ENCODE results near the gene TRAF5.

TRAF5 gene, protein sequence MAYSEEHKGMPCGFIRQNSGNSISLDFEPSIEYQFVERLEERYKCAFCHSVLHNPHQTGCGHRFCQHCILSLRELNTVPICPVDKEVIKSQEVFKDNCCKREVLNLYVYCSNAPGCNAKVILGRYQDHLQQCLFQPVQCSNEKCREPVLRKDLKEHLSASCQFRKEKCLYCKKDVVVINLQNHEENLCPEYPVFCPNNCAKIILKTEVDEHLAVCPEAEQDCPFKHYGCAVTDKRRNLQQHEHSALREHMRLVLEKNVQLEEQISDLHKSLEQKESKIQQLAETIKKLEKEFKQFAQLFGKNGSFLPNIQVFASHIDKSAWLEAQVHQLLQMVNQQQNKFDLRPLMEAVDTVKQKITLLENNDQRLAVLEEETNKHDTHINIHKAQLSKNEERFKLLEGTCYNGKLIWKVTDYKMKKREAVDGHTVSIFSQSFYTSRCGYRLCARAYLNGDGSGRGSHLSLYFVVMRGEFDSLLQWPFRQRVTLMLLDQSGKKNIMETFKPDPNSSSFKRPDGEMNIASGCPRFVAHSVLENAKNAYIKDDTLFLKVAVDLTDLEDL

DNA sequence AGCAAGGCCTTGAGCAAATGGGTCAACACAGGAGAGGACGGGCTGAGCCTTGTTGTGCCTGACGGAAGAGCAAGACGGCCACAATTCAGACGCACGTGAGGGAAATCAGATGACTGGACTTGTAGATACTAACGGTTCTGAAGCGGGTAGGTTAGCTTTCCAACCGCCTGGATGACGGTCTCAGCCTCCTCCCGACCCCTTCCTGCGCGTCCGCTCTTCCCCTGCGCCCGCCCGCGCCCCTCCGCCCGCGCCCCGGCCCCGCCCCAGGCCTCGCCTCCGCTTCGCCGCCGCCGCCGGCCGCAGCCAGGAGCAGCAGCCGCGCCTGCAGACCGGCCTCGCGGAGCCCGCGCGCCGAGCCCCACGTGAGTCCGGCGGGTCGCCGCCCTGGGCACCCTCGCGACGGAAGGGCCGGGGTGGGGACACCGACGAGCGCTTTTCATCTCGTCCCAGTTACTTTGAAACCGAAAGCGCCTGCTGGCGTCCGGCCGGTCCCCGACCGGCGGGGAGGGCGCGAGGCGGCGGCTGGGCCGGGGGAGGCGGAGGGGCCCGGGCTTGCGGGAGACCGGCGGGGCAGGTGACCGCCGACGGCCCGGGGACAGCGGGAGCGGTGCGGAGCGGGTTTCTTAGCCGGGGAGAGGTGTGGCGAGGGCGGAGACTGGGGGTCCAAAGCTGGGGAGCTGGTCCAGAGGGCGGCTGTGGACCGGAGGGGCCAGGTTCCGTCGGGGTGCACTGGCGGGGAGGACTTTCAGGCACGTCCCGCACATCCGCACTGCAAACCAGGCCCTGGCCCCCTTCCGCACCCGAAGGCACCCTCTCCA is at the start of gene TRAF5:
Gene TRAF5, plus strand, starts transcription at position 306 of the 818 bp plus-strand sequence. CDS start 26,407 bp downstream, outside the sequence.
- TF ChIP-seq, protein P1, sequence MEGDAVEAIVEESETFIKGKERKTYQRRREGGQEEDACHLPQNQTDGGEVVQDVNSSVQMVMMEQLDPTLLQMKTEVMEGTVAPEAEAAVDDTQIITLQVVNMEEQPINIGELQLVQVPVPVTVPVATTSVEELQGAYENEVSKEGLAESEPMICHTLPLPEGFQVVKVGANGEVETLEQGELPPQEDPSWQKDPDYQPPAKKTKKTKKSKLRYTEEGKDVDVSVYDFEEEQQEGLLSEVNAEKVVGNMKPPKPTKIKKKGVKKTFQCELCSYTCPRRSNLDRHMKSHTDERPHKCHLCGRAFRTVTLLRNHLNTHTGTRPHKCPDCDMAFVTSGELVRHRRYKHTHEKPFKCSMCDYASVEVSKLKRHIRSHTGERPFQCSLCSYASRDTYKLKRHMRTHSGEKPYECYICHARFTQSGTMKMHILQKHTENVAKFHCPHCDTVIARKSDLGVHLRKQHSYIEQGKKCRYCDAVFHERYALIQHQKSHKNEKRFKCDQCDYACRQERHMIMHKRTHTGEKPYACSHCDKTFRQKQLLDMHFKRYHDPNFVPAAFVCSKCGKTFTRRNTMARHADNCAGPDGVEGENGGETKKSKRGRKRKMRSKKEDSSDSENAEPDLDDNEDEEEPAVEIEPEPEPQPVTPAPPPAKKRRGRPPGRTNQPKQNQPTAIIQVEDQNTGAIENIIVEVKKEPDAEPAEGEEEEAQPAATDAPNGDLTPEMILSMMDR (IDR thresholded peaks at IDR 0.05; ENCODE audit: low read depth, low read length): no peak
- DNase-seq (ENCODE audit: extremely low read depth, low read depth): no peak

DNA sequence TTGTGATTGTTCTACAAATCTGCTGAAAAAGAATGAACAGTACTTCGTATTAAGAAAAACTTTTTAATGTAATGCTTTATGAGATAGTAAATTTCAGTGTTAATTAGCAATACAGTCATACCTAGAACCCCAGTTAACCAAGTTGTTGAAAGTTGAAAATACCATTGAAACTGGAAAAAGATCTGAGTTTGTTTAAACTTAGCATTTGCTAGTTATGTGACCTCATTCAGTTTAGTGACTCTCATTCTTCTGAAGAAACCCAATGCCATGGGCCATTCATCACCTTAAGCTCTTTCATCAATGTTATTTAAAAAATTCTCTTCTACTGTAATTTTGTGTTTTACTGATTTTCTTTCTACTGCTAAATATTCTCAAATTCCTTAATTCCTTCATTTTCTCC is 47.3 kb upstream of the TRAF5 start:
- no peak for DNase-seq (ENCODE audit: extremely low read depth, low read depth)
- TF ChIP-seq, protein P1 (IDR thresholded peaks at IDR 0.05; ENCODE audit: low read depth, low read length): no peak

DNA sequence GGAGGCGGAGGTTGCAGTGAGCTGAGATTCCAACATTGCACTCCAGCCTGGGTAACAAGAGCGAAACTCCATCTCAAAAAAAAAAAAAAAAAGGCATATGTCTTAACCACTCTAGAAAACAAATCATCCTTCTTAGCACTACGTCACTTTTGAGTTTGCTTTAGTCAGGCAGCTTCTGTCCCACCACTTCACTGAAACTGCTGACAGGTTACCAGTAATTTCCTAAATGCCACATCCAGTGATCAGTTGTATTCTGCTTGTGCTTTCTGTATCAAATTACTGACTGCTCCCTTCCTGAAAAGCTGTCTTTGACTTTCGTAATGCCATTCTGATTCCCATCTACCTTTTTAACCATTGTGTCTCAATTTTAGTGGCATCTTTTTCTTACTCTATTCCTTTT is 45.7 kb upstream of the TRAF5 start:
- TF ChIP-seq, protein P1 (IDR thresholded peaks at IDR 0.05; ENCODE audit: low read depth, low read length): no peak

DNA sequence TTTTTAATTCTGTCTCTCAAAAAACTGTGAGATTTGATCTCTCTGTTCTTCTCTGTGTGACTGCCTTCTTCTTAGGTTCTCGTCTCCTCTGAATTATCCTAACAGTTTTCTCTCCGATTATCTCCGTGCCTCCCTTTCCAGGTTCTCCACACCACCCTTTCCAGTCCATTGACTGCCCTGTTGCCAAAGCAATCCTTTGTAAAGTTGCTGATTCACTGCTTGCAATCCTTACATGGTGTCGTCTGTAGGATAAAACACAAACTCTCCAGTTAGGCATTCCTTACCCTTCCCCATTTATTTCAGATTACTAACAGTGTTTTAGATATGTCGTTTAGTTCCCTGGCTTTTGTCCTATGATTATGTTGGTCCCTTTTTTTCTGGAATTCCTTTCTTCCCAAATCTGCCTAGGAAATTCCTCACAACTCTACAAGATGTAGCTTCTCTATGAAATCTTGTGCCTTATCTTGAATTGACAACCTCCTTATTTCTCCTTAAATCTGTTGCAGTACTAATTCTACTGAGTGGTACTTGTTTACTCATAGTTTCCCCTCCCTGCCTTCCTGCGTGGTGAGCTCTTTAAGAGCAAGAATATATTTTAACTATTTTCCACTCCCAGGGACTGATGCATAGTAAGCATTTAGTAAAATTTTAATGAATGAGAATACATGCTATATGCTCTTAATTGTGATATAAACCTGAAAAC is 45.2 kb upstream of the TRAF5 start:
- DNase-seq (ENCODE audit: extremely low read depth, low read depth): no peak
- TF ChIP-seq, protein P1 (IDR thresholded peaks at IDR 0.05; ENCODE audit: low read depth, low read length): no peak

More for the DNA sequence above, 45.7 kb upstream of the TRAF5 start:
- DNase-seq (ENCODE audit: extremely low read depth, low read depth): no peak

DNA sequence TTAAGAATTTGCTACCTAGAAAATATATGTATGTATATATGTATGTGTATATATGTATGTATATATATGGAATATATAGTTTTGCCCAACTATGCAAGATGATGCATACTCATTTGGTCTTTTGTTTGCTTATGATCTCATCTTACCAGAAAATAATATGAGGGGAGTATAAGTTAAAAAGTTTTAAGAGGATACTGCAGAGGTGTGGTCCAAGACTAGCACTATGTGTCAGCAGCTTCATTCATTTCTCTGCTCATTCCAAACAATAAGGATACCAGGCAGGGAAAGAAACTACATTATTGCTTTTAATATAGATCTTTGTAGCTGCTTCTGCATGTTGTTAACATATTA is 44.6 kb upstream of the TRAF5 start:
- no peak for DNase-seq (ENCODE audit: extremely low read depth, low read depth)
- TF ChIP-seq, protein P1 (IDR thresholded peaks at IDR 0.05; ENCODE audit: low read depth, low read length): no peak

DNA sequence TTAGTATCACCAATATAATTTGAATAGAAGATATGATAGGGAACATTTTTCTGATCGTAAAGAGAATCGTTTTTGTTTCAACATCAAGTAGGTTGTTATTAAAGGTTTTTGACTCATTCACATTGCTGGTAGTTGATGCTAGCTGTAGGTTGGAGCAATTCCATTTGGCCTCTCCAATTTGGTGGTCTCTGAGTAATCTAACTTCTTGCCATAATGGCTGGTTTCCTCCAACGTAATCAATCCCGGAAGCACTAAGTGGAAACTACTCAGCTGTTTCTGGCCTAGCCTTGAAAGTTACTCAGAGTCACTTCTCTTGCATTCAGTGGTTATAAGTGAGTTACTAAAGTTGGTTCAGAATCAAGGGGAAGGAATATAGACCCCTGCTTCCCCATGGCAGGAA is 41.4 kb upstream of the TRAF5 start:
- TF ChIP-seq, protein P1 (IDR thresholded peaks at IDR 0.05; ENCODE audit: low read depth, low read length): no peak
- no peak for DNase-seq (ENCODE audit: extremely low read depth, low read depth)

Measured in AG09319 (cell line).